ENCODE data around the gene CNKSR1.

CNKSR1 gene

GRCh38 chr1:26158908-26159742 is 18.2 kb upstream of the CNKSR1 start, which contains the start of gene FAM110D:
TSS of gene FAM110D (plus strand) at chr1:26159079. CDS start at chr1:26161292, 2,213 bp downstream.
- H3K9me3 Mint-ChIP-seq, result no peaks in the 10 kb centered on the region

DNA sequence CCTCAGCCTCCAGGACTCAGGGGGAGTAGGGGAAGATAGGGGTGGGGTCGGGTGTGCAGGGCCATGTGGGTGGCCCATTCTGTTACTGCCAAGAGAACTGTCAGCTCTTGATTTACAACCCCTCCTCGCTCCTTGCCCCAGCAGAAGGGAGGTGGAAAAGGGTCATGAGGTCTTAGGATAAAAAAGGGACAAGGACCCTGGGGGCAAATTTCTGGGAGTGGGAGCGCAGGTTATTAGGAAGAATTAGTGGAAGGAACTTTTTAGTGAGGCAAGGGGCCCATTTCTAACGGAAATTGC is 17.6 kb upstream of the CNKSR1 start:
- Mint-ChIP-seq H3K9me3 (no peaks in the 10 kb centered on the region), H3K4me1 (peaks cover 46% of the 10 kb centered on the region), H3K4me3 (peak overlapping the region; percentile 77 to 79 (median 77)), H3K36me3 (ENCODE audit: low read depth) (no peaks in the 10 kb centered on the region), H3K27ac (peak overlapping the region; percentile 52 to 73 (median 60)), H3K27me3 (ENCODE audit: low read depth) (peaks cover 50% of the 10 kb centered on the region)
- TF ChIP-seq, protein P1, sequence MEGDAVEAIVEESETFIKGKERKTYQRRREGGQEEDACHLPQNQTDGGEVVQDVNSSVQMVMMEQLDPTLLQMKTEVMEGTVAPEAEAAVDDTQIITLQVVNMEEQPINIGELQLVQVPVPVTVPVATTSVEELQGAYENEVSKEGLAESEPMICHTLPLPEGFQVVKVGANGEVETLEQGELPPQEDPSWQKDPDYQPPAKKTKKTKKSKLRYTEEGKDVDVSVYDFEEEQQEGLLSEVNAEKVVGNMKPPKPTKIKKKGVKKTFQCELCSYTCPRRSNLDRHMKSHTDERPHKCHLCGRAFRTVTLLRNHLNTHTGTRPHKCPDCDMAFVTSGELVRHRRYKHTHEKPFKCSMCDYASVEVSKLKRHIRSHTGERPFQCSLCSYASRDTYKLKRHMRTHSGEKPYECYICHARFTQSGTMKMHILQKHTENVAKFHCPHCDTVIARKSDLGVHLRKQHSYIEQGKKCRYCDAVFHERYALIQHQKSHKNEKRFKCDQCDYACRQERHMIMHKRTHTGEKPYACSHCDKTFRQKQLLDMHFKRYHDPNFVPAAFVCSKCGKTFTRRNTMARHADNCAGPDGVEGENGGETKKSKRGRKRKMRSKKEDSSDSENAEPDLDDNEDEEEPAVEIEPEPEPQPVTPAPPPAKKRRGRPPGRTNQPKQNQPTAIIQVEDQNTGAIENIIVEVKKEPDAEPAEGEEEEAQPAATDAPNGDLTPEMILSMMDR (IDR thresholded peaks at IDR 0.05; ENCODE audit: unreplicated experiment in 3 of 3), result no peak

More at GRCh38 chr1:26158908-26159742, 18.2 kb upstream of the CNKSR1 start, which contains the start of gene FAM110D:
- peak within 1 kb of the TSS; percentile 77 to 79 (median 77) for H3K4me3 Mint-ChIP-seq
- H3K4me1 Mint-ChIP-seq, result peaks cover 49% of the 10 kb centered on the region
- no peaks in the 10 kb centered on the region for H3K36me3 Mint-ChIP-seq (ENCODE audit: low read depth)
- TF ChIP-seq, protein P1 (IDR thresholded peaks at IDR 0.05; ENCODE audit: unreplicated experiment in 3 of 3), result no peak
- peaks cover 49% of the 10 kb centered on the region for H3K27me3 Mint-ChIP-seq (ENCODE audit: low read depth)
- peak within 1 kb of the TSS; percentile 52 to 73 (median 60) for H3K27ac Mint-ChIP-seq

DNA sequence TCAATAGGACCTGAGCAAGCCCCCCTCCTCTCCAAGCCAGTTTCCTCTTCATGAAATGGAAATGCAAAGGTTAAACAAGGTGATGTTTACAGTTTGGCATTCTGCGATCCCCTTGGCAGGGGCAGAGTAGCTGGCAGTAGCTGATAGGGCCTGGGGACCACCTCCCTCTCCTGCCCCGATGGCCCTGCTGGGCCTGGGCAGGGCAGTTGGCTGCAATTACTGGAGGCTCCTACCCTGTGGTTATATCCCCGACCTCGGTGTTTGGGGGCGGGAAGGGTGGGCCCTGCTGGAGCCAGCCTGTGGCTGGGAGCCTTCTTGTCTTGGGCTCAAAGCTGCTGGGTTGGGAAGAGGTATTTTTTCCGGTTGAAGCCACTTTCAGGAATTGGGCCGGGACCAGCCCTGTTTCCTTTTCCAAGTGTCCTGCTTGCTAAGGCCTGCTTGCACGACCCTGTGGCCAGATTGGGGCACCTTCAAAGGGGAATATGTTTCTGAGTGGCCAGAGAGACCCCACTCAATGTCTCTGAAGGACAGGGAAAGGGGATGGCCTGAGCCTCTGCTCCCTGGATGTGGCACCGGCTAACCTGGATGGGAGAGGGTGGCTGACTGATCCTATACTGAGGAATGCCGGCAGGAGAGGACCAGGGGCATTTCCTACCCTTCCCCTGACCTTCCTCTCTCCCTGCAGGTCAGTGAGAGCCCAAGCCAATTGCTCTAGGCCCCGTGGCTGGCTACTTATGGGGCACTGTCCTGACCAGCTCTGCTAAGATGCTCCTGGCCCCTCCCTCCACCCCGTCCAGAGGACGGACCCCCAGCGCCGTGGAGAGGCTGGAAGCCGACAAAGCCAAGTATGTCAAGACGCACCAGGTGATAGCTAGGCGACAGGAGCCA is 16.5 kb upstream of the CNKSR1 start:
- Mint-ChIP-seq H3K27me3 (ENCODE audit: low read depth) (peaks cover 44% of the 10 kb centered on the region), H3K4me3 (peak overlapping the region; percentile 71 to 74 (median 73)), H3K4me1 (peaks cover 46% of the 10 kb centered on the region), H3K36me3 (ENCODE audit: low read depth) (no peaks in the 10 kb centered on the region), H3K9me3 (no peaks in the 10 kb centered on the region), H3K27ac (no peak overlapping the region)
- TF ChIP-seq, protein P1 (IDR thresholded peaks at IDR 0.05; ENCODE audit: unreplicated experiment in 3 of 3), result no peak

- Mint-ChIP-seq H3K9me3 (no peaks in the 10 kb centered on the region), H3K4me3 (peak overlapping the region; percentile 71 to 76 (median 74)), H3K4me1 (peaks cover 42% of the 10 kb centered on the region), H3K27me3 (ENCODE audit: low read depth) (peaks cover 37% of the 10 kb centered on the region), H3K36me3 (ENCODE audit: low read depth) (no peaks in the 10 kb centered on the region), H3K27ac (peak overlapping the region in 1 of 3 experiments; percentile 66)
- TF ChIP-seq, protein P1 (IDR thresholded peaks at IDR 0.05; ENCODE audit: unreplicated experiment in 3 of 3), result peak in 2 of 3 experiments; percentile 18 to 27
These were observed 15.7 kb upstream of the CNKSR1 start for GRCh38 chr1:26161415-26162219.

DNA sequence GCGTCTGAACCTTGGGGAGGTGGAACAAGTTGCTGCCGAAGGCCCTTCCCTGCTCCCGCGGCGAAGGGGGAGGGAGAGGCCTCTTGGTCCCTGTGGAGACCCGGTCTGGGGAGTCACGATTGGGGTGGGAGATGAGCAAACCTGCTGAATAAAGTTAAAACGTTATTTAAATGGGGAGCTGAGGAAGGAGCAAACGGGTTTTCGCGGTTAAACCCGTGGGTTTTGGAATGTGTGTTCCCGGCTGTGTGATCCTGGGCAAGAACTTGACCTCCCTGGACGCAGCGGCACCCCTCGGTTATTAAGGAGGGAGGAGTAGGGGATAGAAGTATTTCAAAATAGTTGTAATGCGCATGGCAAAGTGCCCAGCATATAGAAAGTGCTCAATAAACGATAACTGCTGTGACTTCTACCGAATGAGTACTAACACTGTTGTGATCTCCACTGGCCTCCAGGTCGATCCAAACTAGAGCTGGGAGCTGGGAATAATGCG is 15.0 kb upstream of the CNKSR1 start:
- Mint-ChIP-seq H3K9me3 (no peaks in the 10 kb centered on the region), H3K27ac (peak overlapping the region in 1 of 3 experiments; percentile 66), H3K36me3 (ENCODE audit: low read depth) (no peaks in the 10 kb centered on the region), H3K4me3 (peak overlapping the region; percentile 67 to 76 (median 74)), H3K4me1 (peaks cover 38% of the 10 kb centered on the region), H3K27me3 (ENCODE audit: low read depth) (peaks cover 33% of the 10 kb centered on the region)
- TF ChIP-seq, protein P1 (IDR thresholded peaks at IDR 0.05; ENCODE audit: unreplicated experiment in 3 of 3), result no peak

Data from nephron (organoid).